Stimulated activated CD8-positive, alpha-beta memory T cell treated with anti-CD3 and anti-CD28 coated beads, Interleukin-12 subunit alpha, Interleukin-12 subunit beta, amount 100 ng/mL, for 24 hours (primary cell): ENCODE data around the gene GDF3.
"Not testable (repeated sequence)": the region's sequence is repeated elsewhere in the genome, so short reads cannot be mapped to it uniquely, and the experiment has no call there.

Source experiments
- DNase-seq: peaks from one replicate; pipeline ENCODE4 v3.0.0-alpha.2; 2020; ENCODE audit errors: extremely low read depth

The GDF3 gene

GRCh38 chr12:7695566-7696197 lies at the start of gene GDF3:
TSS of gene GDF3 (minus strand) at chr12:7695775. CDS start at chr12:7695728, 47 bp downstream.
- DNase-seq: no peak

GRCh38 chr12:7732993-7733392 lies 37.4 kb upstream of the GDF3 start:
- no peak for DNase-seq

- no peak for DNase-seq
Measured at GRCh38 chr12:7731486-7731885, 35.9 kb upstream of the GDF3 start.

- DNase-seq: not testable (repeated sequence)
Measured at GRCh38 chr12:7730984-7731383, 35.4 kb upstream of the GDF3 start.

GRCh38 chr12:7729746-7730145 lies 34.2 kb upstream of the GDF3 start:
- DNase-seq: no peak

- DNase-seq: no peak
Measured at GRCh38 chr12:7723926-7724325, 28.4 kb upstream of the GDF3 start.

GRCh38 chr12:7719946-7720730 lies 24.6 kb upstream of the GDF3 start:
- no peak for DNase-seq

- DNase-seq: no peak
Measured at GRCh38 chr12:7716381-7716780, 20.8 kb upstream of the GDF3 start.

GRCh38 chr12:7712841-7713442 lies 17.4 kb upstream of the GDF3 start:
- no peak for DNase-seq

- DNase-seq: no peak
Measured at GRCh38 chr12:7711133-7711532, 15.6 kb upstream of the GDF3 start, which contains the start of gene DPPA3. TSS of gene DPPA3 (plus strand) at chr12:7711433. CDS start at chr12:7711571, 138 bp downstream.

GRCh38 chr12:7709969-7710675 lies 14.5 kb upstream of the GDF3 start:
- no peak for DNase-seq

GRCh38 chr12:7705846-7706245 lies 10.3 kb upstream of the GDF3 start:
- no peak for DNase-seq

GRCh38 chr12:7695237-7695560 lies 376 bp downstream of the GDF3 start:
- no peak for DNase-seq

- no peak for DNase-seq
Measured at GRCh38 chr12:7694556-7695236, 879 bp downstream of the GDF3 start.

- DNase-seq: no peak
Measured at GRCh38 chr12:7693793-7694192, 1.8 kb downstream of the GDF3 start.

GRCh38 chr12:7681535-7681934 lies 14.0 kb downstream of the GDF3 start:
- no peak for DNase-seq

- DNase-seq: no peak
Measured at GRCh38 chr12:7679251-7680045, 16.1 kb downstream of the GDF3 start.

- no peak for DNase-seq
Measured at GRCh38 chr12:7678744-7679143, 16.8 kb downstream of the GDF3 start.

GRCh38 chr12:7677432-7677888 lies 18.1 kb downstream of the GDF3 start:
- not testable (repeated sequence) for DNase-seq

GRCh38 chr12:7675455-7675854 lies 20.1 kb downstream of the GDF3 start:
- DNase-seq: not testable (repeated sequence)

GRCh38 chr12:7668171-7668570 lies 27.4 kb downstream of the GDF3 start:
- DNase-seq: no peak
